NCI-H526 treated with DMSO at 0.1 percent for 48 hours (cell line): ENCODE measurements around the gene CAPN8.

Source experiments
- DNase-seq: peaks from one replicate; lab custom pipeline; 2025; lab: John Stamatoyannopoulos, UW

Gene CAPN8

GRCh38 chr1:223702735-223703667 lies 37.5 kb upstream of the CAPN8 start:
- no peak for DNase-seq

- DNase-seq: no peak
Observed at GRCh38 chr1:223700942-223701637, 35.6 kb upstream of the CAPN8 start.

DNA sequence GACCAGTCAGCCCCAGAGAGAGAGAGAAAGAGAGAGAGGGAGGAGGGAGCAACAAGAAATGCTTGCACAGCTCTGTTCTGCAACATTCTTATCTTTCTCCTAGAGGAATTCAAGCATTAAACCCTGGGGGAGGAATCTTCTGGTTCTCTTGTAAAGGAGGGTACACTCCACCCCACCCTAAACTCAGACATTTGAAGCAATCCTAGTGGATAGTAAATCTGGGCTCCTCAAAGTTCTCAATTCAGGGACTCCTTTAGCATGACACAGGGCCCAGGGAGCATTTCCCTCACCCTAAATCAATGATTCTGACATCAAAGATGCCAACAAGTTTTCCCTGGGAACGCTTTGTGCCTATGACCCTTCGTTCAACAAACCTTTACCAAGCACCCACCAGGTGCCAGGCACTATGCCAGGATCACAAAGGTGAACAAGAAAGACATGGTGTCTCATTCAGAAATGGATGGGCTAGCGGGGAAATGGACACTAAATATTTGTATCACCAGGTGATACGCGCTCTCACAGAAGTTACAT lies 35.0 kb upstream of the CAPN8 start:
- DNase-seq: no peak

DNA sequence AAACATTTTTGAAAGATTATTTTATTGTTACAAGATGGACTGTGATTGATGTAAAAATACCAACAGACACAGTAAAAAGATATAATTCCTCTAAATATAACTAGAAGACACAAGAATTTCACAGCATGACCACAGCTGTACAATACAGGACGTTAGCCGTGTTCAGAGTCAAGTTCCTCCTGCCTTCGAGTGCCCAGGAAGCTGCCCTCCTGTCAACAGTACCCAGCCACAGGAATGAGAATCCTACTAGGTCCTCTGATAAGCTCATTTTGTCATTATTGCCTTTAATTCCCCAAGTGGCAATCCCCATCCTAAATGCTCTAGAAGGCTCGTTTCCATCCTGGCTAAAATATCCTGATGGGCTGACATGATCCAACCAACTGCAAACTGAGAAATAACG lies 30.4 kb upstream of the CAPN8 start:
- DNase-seq: no peak

DNA sequence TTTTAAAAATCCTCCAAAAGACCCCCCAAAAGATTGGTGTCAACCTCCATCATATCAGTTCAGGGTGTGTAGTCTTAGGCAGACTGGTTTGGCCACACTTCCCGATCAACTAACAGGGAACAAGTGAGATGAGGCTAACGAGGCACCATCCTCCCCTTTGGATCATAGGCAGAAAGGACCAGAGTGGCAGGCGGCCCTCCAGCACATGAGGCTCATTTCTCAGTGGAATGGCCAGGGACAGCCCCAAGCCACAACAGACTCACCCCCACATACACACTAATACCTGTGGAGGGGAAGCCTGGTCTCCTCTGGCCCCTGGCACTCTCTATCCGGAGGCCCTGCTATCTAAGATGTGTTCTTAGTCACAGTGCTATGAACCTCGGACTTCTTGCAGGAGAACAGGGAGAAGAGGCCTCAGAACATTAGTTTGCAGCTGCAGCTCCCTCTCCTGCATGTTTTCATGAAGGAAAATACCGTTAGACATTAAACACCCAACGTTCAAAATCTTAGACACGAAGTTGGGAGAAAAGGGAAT lies 29.6 kb upstream of the CAPN8 start:
- DNase-seq: no peak

DNA sequence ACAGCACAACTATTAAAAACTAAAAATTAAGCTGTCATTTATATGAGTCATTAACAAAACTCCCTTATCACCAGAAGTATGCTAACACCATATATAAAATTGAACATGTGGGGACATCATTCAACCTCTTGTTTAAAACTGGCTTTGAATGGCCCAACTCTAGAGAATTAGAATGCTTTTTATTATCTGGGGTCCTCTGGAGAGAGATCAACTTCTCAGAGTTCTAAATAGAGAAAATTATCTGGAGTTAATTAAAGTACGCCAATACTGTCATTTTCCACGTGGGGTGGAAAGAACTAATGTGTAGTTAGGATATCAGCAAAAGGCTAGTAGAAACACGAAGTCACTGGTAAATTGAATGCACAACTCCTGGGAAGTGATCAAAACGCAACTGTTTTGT lies 25.6 kb upstream of the CAPN8 start:
- DNase-seq: no peak

DNA sequence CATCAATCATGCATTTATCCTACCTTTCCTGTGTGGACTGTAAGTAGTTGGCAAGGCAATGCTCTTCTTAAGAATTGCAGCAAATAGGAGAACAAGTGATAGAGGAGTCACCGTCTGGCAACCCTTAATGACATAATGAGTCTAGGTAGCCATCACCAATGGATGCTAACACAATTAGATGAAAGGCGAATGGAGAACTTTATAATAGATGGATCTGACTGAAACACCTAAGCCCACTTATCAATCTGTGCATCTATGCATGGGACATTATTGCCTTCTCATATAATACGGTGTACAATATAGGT lies 18.9 kb upstream of the CAPN8 start:
- DNase-seq: no peak

- DNase-seq: peak; percentile 18
Observed at GRCh38 chr1:223683586-223684487, 18.3 kb upstream of the CAPN8 start.

GRCh38 chr1:223682502-223682901 lies 17.0 kb upstream of the CAPN8 start:
- DNase-seq: no peak

DNA sequence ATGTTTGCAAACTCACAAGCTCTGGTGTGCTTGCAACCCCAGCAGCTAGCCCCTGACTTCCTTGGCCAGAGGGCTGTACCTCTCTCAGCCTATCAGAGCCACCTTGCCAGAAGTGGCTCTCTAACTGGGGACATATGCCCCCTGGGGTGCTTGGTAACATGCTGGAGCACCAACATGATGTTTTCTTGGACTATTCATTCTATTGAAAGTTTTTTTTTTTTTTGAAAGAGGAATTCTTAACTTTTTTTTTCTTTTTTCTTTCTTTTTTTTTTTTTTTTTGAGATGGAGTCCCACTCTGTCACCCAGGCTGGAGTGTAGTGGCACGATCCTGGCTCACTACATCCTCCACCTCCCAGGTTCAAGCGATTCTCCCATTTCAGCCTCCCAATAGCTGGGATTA lies 14.7 kb upstream of the CAPN8 start:
- DNase-seq: no peak

GRCh38 chr1:223678841-223679240 lies 13.3 kb upstream of the CAPN8 start:
- no peak for DNase-seq

DNA sequence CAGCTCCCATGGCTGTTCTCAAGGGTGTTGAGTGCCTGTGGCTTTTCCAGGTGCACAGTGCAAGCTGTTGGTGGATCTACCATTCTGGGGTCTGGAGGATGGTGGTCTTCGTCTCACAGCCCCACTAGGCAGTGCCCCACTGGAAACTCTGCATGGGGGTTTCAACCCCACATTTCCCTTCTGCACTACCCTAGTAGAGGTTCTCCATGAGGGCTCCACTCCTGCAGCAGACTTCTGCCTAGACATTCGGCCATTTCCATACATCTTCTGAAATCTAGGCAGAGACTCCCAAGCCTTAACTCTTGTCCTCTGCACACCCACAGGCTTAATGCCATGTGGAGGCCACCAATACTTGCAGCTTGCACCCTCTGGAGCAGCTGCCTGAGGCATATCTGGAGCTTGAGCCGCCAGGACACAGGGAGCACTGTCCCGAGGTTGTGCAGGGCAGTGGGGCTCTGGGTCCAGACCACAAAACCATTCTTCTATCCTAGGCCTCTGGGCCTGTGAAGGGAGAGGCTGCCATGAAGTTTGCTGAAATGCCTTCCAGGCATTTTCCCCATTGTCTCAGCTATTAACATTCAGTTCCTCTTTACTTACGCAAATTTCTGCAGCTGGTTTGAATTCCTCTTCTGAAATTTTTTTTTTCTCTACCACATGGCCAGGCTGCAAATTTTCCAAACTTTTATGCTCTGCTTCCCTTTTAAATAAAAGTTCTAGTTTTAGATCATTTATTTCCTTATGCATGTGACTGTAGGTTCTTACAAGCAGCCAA lies 8.8 kb upstream of the CAPN8 start:
- DNase-seq: peak; percentile 57

- DNase-seq: no peak
Observed at GRCh38 chr1:223670458-223671159, 5.1 kb upstream of the CAPN8 start.

DNA sequence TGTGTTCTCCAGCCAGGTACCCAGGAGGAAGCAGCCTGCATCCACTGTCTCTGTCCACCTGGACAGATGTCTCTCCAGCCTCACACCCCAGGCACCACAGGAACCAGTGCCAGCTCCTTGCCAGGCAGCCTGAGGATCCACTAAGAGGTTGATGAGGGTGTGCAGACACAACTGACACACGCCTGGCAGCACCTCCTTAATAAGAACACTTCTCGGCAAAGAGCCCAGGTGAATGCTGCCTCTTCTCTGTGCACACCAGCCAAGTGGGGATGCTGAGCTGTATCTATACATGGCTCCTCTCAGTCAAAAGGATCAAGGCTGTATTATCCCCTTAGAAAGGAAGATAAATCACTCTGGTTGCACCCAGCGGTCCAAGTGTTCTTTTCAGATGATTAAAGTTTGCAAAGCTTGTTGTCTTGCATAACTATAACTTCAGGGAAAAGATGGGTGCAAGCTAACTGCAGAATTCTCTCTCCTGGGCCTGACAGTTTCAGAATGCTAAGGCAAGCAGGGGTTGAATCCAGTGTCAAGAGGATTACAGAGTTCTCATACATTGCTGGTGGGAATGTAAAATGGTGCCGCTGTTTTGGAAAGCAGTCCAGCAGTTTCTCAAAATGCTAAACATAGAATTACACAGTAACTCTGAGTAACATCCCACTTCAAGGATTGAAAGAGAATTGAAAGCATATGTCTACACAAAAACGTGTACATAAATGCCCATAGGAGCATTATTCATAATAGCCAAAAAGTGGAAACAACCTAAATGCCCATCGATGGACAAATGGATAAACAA lies 3.7 kb upstream of the CAPN8 start:
- no peak for DNase-seq

DNA sequence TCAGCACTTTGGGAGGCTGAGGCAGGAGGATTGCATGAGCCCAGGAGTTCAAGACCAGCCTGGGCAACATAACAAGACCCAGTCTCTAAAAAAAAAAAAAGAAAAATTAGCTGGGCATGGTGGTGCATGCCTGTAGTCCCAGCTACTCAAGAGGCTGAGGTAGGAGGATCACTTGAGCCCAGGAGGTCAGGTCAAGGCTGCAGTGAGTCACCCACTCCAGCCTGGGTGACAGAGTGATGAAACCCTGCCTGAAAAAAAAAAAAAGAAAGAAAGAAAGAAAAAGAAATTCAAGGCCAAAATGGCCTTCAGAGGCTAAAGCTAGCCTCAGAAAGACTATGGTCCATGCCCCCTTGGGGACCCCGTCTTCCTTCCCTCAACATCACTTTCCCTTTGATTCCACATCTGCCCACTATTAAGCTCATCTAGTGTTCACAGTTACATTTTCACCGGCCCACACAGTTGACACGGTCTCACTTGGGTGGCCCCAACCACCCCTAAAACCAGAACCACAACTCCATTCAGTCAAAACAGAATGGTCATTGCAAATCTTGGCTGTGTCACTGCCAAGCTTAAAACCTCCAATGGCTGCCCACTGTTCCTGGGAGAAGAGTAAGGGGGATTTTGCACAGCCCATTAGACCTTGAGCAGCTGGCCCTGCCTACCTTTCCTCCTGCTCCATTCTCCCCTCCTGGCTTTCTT lies 2.1 kb upstream of the CAPN8 start:
- DNase-seq: no peak

- no peak for DNase-seq
Observed at GRCh38 chr1:223664106-223664505, 1.4 kb downstream of the CAPN8 start.

GRCh38 chr1:223662943-223663342 lies 2.6 kb downstream of the CAPN8 start:
- DNase-seq: no peak

- DNase-seq: no peak
Observed at GRCh38 chr1:223659711-223660110, 5.8 kb downstream of the CAPN8 start.

GRCh38 chr1:223657978-223658377 lies 7.5 kb downstream of the CAPN8 start:
- DNase-seq: no peak
